Breast epithelium (tissue), 4 donors: ENCODE measurements around the gene ARFRP1. TPM values are rescaled to one million over a fixed set of nuclear protein-coding genes. Genes with fewer than 3 reads are reported as not detected.
A peak's percentile ranks its signal among the peaks of the same experiment; 100 is the strongest.

Experiments
- DNase-seq, 2 donors: peaks; one replicate each; pipeline ENCODE4 v3.0.0-alpha.2; 2019; ENCODE audit warnings: low spot score in 2 of 2
- H3K27ac ChIP-seq, 2 donors: fragments of 200-600 bp; sonication (generic) in 1 of 2; one replicate each; pipeline ENCODE4 v1.5.1; 2016 to 2019; ENCODE audit warnings: mild to moderate bottlenecking in 1 of 2
- H3K27me3 ChIP-seq, 2 donors: fragments of 200-600 bp; sonication (generic) in 1 of 2; one replicate each; pipeline versions ENCODE4 v1.5.1 to v1.6.0; 2017 to 2019; ENCODE audit warnings: control low read depth in 1 of 2, mild to moderate bottlenecking in 1 of 2
- H3K36me3 ChIP-seq: fragments of 200-600 bp; one replicate; pipeline ENCODE4 v1.5.1; 2019
- H3K4me1 ChIP-seq, 2 donors: fragments of 200-600 bp; sonication (generic); one replicate each; pipeline ENCODE4 v1.5.1; 2016 to 2019; ENCODE audit warnings: control low read depth in 1 of 2
- H3K4me3 ChIP-seq, 3 donors: fragments of 200-600 bp; sonication (generic); 1 replicate in 2 of 3; 2 replicates in 1 of 3; pipeline ENCODE4 v1.5.1; 2016 to 2019; ENCODE audit warnings: mild to moderate bottlenecking in 3 of 3, moderate library complexity in 2 of 3
- H3K9me3 ChIP-seq, 2 donors: fragments of 200-600 bp; sonication (generic) in 1 of 2; one replicate each; pipeline ENCODE4 v1.5.1; 2016 to 2019; ENCODE audit warnings: control low read depth in 1 of 2
- CTCF ChIP-seq, 3 donors: fragments of 450-650 bp; IDR thresholded peaks; one replicate each; pipeline ENCODE4 v1.5.1; 2016 to 2017; ENCODE audit warnings: antibody characterized with exemption in 3 of 3, mild to moderate bottlenecking in 3 of 3, moderate library complexity in 3 of 3
- POLR2A ChIP-seq: fragments of 450-650 bp; IDR thresholded peaks from one replicate; pipeline ENCODE4 v1.6.1; 2016; ENCODE audit warnings: antibody characterized with exemption, mild to moderate bottlenecking, moderate library complexity
- POLR2AphosphoS5 ChIP-seq, 3 donors: sonication (generic); formaldehyde crosslinking; IDR thresholded peaks; one replicate each; pipeline ENCODE4 v1.6.1; 2017; ENCODE audit warnings: antibody characterized with exemption in 3 of 3
- intact Hi-C: fragments of 100-400 bp; cut with DNase I; formaldehyde crosslinking; loops from one replicate; pipeline ENCODE4 v1.15.1; 2023; ENCODE audit warnings: low total_unique reads
- total RNA-seq, 3 donors: library from RNA; depleted of rRNA; stranded (reverse); fragments of >200 nt; gene quantifications; one replicate each; pipeline ENCODE4 v1.1.0, GENCODE V29; 2016

The ARFRP1 gene
- total RNA-seq, 3 donors from 2014 or later, result 30.7 to 41.0 (median 32.3) TPM

- Histone ChIP-seq H3K9me3 (no peaks in the 10 kb centered on the region), H3K27ac (peak overlapping the region in 1 of 2 donors; percentile 96), H3K27me3 (no peaks in the 10 kb centered on the region), H3K4me3 (no peak overlapping the region), H3K36me3 (peaks cover 7% of the 10 kb centered on the region), H3K4me1 (peaks cover 12 to 17% of the 10 kb centered on the region in 2 donors)
- intact Hi-C loops, result no loop called here
- DNase-seq, result peak in 1 of 2 donors; percentile 35
- TF ChIP-seq POLR2A (no peak), CTCF (IDR thresholded peaks at IDR 0.05) (no peak), POLR2AphosphoS5 (IDR thresholded peaks at IDR 0.05) (no peak)
Measured at GRCh38 chr20:63701051-63701328, 6.8 kb downstream of the ARFRP1 start.

- DNase-seq, result peak in 1 of 2 donors; percentile 37
- intact Hi-C loops, result no loop called here
Measured at GRCh38 chr20:63700199-63701050, 7.4 kb downstream of the ARFRP1 start.

GRCh38 chr20:63699466-63700198 is 8.1 kb downstream of the ARFRP1 start:
- no peaks in the 10 kb centered on the region for H3K27me3 ChIP-seq
- TF ChIP-seq CTCF (IDR thresholded peaks at IDR 0.05) (no peak), POLR2AphosphoS5 (IDR thresholded peaks at IDR 0.05) (no peak), POLR2A (no peak)
- peaks cover 14 to 17% of the 10 kb centered on the region in 2 donors for H3K4me1 ChIP-seq
- intact Hi-C loops, result no loop called here
- no peak for DNase-seq
- H3K9me3 ChIP-seq, result no peaks in the 10 kb centered on the region
- peak overlapping the region in 1 of 3 donors; percentile 52 for H3K4me3 ChIP-seq
- no peaks in the 10 kb centered on the region for H3K36me3 ChIP-seq
- H3K27ac ChIP-seq, result peak overlapping the region; percentile 52 to 96

More at GRCh38 chr20:63700199-63701050, 7.4 kb downstream of the ARFRP1 start:
- peak overlapping the region in 1 of 2 donors; percentile 96 for H3K27ac ChIP-seq
- peaks cover 14 to 17% of the 10 kb centered on the region in 2 donors for H3K4me1 ChIP-seq
- TF ChIP-seq CTCF (IDR thresholded peaks at IDR 0.05) (no peak), POLR2AphosphoS5 (IDR thresholded peaks at IDR 0.05) (no peak), POLR2A (no peak)
- H3K4me3 ChIP-seq, result no peak overlapping the region
- H3K9me3 ChIP-seq, result no peaks in the 10 kb centered on the region
- H3K36me3 ChIP-seq, result peaks cover 5% of the 10 kb centered on the region
- H3K27me3 ChIP-seq, result no peaks in the 10 kb centered on the region

GRCh38 chr20:63698739-63699465 is 8.9 kb downstream of the ARFRP1 start:
- no peaks in the 10 kb centered on the region for H3K9me3 ChIP-seq
- H3K27me3 ChIP-seq, result no peaks in the 10 kb centered on the region
- peaks cover 14 to 17% of the 10 kb centered on the region in 2 donors for H3K4me1 ChIP-seq
- TF ChIP-seq POLR2A (no peak), POLR2AphosphoS5 (IDR thresholded peaks at IDR 0.05) (peak in 1 of 3 donors; percentile 69), CTCF (IDR thresholded peaks at IDR 0.05) (no peak)
- peak overlapping the region; percentile 52 to 96 for H3K27ac ChIP-seq
- DNase-seq, result peak in 1 of 2 donors; percentile 53
- peak overlapping the region in 1 of 3 donors; percentile 52 for H3K4me3 ChIP-seq
- no peaks in the 10 kb centered on the region for H3K36me3 ChIP-seq
- intact Hi-C loops, result no loop called here
